ENCODE data around the gene STPG3. TPM values are rescaled to one million over a fixed set of nuclear protein-coding genes. Genes with fewer than 3 reads are reported as not detected.
A peak's percentile ranks its signal among the peaks of the same experiment; 100 is the strongest.

The STPG3 gene
- total and polyA plus RNA-seq, 2 of the 13 experiments (the other 11 are each of a cell fraction or from before 2014, with no cell fraction given): not detected

GRCh38 chr9:137253717-137254623 lies 2.9 kb downstream of the STPG3 start (continued):
- TF ChIP-seq AGO1 (IDR thresholded peaks at IDR 0.05; ENCODE audit: low read depth, low read length, poor library complexity, severe bottlenecking) (peak; percentile 11), TAF1 (CRISPR knock-in tag; IDR thresholded peaks at IDR 0.05) (no peak; the same call in 1 of the 2 replicates), ARID2 (CRISPR knock-in tag; IDR thresholded peaks at IDR 0.05; ENCODE audit: borderline replicate concordance) (no peak), ZNF274 (CRISPR knock-in tag; IDR thresholded peaks at IDR 0.05) (no peak), MAFF (IDR thresholded peaks at IDR 0.05; ENCODE audit: low read depth, low read length) (no peak), MED13 (CRISPR knock-in tag; IDR thresholded peaks at IDR 0.05) (no peak), ZNF138 (CRISPR knock-in tag; IDR thresholded peaks at IDR 0.05; ENCODE audit: low read depth) (no peak), TFDP2 (CRISPR knock-in tag; IDR thresholded peaks at IDR 0.05) (no peak), ZNF775 (CRISPR knock-in tag; IDR thresholded peaks at IDR 0.05; ENCODE audit: borderline replicate concordance) (no peak), ZNF33B (CRISPR knock-in tag; IDR thresholded peaks at IDR 0.05) (no peak), MEIS2 (CRISPR knock-in tag; IDR thresholded peaks at IDR 0.05) (no peak), ZNF552 (CRISPR knock-in tag; IDR thresholded peaks at IDR 0.05; ENCODE audit: borderline replicate concordance) (no peak), ZNF317 (CRISPR knock-in tag; IDR thresholded peaks at IDR 0.05) (0 out of 2 replicates have a peak, but pooled peaks have one; percentile 31), YEATS2 (CRISPR knock-in tag; IDR thresholded peaks at IDR 0.05; ENCODE audit: borderline replicate concordance) (peak; percentile 40; the same call in 1 of the 2 replicates), ZNF652 (CRISPR knock-in tag; IDR thresholded peaks at IDR 0.05; ENCODE audit: borderline replicate concordance, low read depth) (no peak), ZFP41 (CRISPR knock-in tag; IDR thresholded peaks at IDR 0.05; ENCODE audit: borderline replicate concordance) (no peak), PITX1 (CRISPR knock-in tag; IDR thresholded peaks at IDR 0.05) (peak; percentile 57; the same call in 1 of the 2 replicates), KLF16 (CRISPR knock-in tag; IDR thresholded peaks at IDR 0.05) (no peak), THAP11 (CRISPR knock-in tag; IDR thresholded peaks at IDR 0.05) (no peak), GATAD2A (CRISPR knock-in tag; IDR thresholded peaks at IDR 0.05) (0 out of 2 replicates have a peak, but pooled peaks have one; percentile 15), ZNF143 (CRISPR knock-in tag; IDR thresholded peaks at IDR 0.05) (no peak)
- TF ChIP-seq, protein P1, sequence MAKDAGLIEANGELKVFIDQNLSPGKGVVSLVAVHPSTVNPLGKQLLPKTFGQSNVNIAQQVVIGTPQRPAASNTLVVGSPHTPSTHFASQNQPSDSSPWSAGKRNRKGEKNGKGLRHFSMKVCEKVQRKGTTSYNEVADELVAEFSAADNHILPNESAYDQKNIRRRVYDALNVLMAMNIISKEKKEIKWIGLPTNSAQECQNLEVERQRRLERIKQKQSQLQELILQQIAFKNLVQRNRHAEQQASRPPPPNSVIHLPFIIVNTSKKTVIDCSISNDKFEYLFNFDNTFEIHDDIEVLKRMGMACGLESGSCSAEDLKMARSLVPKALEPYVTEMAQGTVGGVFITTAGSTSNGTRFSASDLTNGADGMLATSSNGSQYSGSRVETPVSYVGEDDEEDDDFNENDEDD (CRISPR knock-in tag; IDR thresholded peaks at IDR 0.05; ENCODE audit: borderline replicate concordance): peak; percentile 30; the same call in 1 of the 2 replicates
- TF ChIP-seq, protein P2, sequence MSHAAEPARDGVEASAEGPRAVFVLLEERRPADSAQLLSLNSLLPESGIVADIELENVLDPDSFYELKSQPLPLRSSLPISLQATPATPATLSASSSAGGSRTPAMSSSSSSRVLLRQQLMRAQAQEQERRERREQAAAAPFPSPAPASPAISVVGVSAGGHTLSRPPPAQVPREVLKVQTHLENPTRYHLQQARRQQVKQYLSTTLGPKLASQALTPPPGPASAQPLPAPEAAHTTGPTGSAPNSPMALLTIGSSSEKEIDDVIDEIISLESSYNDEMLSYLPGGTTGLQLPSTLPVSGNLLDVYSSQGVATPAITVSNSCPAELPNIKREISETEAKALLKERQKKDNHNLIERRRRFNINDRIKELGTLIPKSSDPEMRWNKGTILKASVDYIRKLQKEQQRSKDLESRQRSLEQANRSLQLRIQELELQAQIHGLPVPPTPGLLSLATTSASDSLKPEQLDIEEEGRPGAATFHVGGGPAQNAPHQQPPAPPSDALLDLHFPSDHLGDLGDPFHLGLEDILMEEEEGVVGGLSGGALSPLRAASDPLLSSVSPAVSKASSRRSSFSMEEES (CRISPR knock-in tag; IDR thresholded peaks at IDR 0.05): no peak
- TF ChIP-seq, protein P3, sequence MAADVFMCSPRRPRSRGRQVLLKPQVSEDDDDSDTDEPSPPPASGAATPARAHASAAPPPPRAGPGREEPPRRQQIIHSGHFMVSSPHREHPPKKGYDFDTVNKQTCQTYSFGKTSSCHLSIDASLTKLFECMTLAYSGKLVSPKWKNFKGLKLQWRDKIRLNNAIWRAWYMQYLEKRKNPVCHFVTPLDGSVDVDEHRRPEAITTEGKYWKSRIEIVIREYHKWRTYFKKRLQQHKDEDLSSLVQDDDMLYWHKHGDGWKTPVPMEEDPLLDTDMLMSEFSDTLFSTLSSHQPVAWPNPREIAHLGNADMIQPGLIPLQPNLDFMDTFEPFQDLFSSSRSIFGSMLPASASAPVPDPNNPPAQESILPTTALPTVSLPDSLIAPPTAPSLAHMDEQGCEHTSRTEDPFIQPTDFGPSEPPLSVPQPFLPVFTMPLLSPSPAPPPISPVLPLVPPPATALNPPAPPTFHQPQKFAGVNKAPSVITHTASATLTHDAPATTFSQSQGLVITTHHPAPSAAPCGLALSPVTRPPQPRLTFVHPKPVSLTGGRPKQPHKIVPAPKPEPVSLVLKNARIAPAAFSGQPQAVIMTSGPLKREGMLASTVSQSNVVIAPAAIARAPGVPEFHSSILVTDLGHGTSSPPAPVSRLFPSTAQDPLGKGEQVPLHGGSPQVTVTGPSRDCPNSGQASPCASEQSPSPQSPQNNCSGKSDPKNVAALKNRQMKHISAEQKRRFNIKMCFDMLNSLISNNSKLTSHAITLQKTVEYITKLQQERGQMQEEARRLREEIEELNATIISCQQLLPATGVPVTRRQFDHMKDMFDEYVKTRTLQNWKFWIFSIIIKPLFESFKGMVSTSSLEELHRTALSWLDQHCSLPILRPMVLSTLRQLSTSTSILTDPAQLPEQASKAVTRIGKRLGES (CRISPR knock-in tag; IDR thresholded peaks at IDR 0.05; ENCODE audit: borderline replicate concordance): no peak

All from HepG2 (cell line).